GM19035 (cell line): ENCODE measurements around the gene CTDSP2.
A peak's percentile ranks its signal among the peaks of the same experiment; 100 is the strongest.
"Not testable (repeated sequence)": the region's sequence is repeated elsewhere in the genome, so short reads cannot be mapped to it uniquely, and the experiment has no call there.

Experiments used
- ATAC-seq: cut with Tn5 transposase; IDR thresholded peaks from one replicate; pipeline ENCODE4 v1.9.1; 2021; ENCODE audit not compliant: unreplicated experiment

CTDSP2 gene

DNA sequence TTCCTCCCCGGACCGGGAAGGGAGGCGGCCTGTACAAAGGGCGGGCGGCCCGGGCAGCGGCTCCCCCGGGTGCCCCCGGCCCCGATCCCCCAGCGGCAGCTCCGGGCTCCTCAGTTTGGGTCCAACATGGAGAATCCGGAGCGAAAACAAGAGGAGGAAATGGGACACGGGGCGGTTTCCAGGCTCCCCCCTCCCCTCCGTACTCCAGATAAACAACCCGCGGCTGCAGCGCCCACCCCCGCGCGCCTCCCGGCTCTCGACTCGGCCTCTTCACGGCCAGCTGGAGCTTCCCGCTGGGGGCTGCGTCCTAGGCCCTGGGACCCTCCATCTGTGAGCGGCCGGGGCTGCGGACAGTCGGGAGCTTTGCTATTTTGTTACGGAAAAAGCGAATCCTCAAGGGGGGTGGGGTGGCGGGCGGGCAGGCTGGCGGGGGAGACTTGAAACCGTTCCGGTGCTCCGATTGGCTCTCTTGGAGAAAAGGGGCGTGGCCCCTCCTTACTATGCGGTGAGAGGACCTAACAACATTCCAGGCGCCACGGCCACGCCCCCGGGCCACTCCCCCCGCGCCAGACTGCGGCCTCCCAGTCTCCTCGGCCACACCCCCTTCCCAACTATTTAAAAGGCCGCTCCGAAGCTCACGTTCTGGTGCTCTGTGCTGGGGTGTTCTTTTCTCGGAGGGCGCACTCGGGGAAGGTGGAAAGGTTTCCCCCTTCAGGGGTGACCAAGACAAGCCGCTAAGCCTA, at the start of gene CTDSP2:
CTDSP2 (minus strand) TSS at position 153 of the 743 bp plus-strand sequence. CDS start 294 bp downstream, outside the sequence.
- ATAC-seq = peak; percentile 43

- ATAC-seq = no peak
Measured at GRCh38 chr12:57896115-57896433, 49.5 kb upstream of the CTDSP2 start.

DNA sequence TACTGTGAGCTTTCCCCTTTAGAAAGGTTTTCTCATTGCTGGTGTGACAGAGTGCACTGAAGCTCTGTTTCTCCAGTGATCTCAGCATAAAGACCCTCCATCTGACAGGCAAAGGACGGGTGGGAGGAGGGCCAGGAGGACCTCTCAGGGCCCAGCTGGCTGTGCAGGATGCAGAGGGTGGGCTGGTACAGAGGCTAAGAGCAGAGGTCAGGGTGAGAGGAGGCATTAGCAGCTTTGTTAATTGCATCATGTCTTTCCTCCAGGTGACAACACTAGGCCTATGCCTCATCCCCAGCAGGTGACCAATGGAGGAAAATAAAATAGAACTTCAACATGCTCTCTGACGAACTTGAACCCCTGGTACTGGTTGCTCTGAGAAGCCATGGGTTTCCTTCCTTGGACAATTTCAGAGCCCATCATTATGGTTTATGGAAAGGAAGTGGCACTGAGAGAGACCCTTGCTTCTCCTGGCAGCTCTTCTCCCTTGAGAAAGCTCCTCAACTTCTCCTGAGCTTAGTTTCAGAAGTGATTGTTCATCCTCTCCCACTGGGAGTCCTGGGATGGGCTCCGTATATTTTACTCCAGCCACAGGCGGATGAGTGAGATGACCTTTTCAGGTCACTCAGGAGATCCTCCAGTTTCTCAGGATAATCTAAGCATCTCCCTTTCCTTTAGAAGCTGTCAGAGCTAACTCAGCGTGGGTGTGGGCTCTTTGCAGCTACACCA, 49.0 kb upstream of the CTDSP2 start:
- ATAC-seq = no peak

GRCh38 chr12:57894399-57895292, 48.1 kb upstream of the CTDSP2 start:
- ATAC-seq = no peak

DNA sequence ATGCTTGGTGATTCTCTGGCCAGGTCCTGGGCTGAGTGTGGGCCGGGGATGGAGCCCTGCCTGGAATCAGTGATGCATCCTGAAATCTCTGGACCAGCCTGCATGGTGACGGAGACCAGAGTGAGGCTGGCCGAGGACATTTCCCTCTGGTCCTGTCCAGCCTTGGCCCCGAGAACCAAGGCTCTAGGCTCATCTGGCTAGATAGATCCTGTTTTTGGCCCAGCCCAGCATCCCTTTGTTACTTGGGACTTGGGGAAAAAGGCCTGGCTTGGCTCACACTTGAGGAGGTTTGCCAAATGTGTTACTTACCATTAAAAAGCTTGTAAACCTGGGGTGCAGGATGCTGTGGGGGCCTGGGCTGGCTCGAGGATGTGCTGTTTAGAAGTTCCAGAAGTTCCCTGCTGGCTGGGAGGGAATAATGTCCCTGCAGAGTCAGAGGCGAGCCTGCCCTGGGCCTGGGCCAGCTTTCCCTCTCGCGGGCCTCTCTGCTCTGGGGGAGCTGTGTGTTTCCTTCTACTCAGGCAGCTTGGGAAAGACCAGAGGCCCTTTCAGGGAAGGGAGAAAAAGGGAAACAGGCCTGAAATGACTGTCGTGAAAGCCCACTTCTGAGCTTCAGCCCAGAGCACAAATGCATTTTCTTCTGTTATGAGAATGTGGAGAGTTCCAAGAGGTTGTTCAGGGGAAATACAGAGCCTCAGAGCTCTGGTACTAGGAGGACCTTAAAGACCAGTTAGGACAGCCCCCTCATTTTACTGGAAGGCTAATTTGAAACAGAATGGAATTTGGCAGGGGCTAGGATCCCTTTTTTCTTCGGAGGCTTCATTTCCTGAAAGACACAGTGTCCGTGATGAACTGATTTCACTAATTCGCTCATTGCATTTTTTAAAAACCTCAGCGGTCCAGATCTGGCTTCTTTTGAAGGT, 47.2 kb upstream of the CTDSP2 start:
- ATAC-seq = no peak

GRCh38 chr12:57892232-57892972, 45.9 kb upstream of the CTDSP2 start:
- ATAC-seq = no peak

DNA sequence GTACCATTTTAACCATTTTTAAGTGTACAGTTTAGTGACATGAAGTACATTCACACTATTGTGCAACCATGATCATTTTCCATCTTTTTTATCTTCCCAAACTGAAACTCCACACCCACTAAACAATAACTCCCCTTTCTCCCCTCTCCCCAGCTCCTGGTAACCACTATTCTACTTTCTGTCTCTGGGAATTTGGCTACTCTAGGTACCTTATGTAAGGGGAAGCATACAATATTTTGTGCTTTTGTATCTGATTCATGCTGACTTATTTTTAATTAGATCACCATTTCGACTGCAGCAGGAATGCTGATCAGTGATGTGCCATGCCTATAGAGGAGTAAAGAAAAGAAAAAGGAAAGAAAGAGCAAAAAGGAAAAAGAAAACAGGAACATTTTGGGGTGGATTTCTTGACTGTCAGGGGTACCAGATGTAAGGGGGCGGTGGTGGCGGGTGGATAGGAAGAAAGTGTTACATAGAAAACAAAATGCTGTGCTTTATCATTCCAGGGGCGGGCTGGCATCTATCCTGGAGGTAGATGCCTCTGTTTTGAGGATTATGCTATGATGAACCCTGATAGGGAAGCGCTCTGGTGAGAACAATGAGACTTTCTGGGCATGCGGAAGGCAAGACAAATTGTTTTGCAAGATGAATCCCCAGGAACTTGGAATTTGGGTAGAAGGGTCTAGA, 45.2 kb upstream of the CTDSP2 start:
- no peak for ATAC-seq

DNA sequence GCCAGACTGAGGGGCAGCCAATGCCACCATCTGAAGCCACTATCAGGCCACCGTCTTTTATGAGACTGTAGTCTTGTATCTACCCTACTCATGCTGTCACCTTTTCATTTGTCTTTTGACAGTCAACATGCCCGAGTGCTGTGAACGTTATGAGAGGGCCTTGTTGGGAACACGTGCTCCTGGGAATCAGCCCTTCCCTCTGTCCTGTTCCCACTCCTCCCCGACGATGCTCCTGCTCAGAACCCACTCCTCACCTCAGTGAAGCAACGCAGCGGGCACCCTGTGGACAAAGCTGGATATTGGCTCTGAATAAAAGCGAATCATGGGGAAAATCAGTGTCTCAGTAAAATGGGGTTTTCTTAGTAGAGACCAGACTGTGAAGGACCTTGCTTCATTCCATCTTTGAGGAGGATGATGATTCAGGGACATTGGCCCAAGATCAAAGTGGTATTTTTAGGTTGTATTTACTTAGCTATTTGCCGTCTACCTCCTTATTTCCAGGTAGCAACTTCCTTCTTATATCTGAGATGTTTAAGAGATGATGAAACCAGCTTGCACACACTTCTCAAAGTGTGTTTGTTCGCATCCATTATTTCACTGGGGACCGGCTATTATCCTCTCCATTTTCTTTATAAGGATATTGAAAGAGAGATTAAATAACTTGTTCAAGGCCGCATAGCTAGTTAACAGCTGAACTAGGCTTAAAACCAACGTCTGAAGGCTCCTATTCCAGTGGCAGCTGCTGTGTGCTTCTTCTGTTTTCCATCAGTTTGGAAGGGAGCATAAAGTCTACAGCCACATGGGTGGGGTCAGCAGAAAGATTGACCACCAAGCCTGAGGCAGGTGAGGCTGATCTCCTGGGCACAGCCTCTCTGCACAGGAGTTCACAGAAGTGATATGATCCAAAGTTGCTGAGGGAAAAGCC, 43.9 kb upstream of the CTDSP2 start:
- ATAC-seq = no peak

GRCh38 chr12:57889500-57889989, 43.0 kb upstream of the CTDSP2 start:
- no peak for ATAC-seq

DNA sequence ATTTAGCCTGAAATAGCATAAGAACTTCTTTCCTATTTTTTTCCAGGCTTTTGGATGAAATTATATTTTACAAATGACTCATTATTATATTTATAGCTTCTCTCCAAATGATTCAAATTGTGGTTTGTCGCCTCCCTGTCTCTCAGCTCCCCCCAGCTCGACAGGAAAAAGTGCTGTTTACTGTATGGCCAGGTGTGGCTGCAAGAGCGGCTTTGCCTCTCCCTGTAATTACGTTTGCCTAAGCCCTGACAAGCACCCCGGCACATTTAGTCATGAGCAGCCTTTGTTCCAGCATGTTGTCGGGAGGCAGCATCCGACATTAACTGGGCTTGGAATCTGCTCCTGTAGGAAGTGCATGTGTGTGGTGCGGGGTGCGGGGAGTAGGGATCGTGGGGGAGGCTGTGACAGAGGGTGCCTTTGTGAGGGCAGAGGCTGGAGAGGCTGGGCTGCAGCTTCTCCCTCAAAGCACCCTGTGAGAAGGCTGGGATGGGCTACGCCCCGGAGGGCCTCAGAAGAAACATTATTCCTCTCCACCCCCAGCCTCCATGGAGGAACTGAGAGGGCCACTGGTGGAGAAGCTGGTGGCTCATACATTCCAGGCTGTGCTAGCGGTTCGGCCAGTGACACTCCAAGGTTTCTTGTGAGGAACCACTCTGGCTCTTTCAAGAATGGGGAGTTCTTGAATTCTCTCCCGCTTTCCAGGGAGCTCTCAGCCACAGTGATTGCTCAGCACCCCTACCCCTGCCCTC, 42.1 kb upstream of the CTDSP2 start:
- no peak for ATAC-seq

GRCh38 chr12:57887631-57888408, 41.3 kb upstream of the CTDSP2 start:
- ATAC-seq = no peak

- ATAC-seq = not testable (repeated sequence)
Measured at GRCh38 chr12:57886964-57887363, 40.4 kb upstream of the CTDSP2 start.

DNA sequence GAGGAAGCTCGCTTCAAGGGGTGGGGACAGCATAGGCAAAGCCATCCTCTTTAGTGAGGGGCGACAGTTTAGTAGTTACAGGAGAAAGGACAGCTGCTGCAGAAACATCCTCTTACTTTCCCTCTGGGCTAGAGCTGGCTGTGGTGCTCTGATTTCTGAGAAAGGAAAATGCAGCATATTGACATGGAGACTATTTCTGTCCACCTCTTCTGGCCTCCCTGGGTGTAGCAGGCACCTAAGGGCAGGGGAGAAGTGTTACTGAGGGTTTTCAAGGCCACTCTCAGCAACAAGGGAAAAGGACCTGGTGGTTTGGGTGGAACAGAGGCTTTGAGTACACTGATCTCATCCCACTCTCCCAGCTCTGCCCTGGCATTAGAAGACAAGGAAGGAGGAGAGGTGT, 40.0 kb upstream of the CTDSP2 start:
- ATAC-seq = no peak

DNA sequence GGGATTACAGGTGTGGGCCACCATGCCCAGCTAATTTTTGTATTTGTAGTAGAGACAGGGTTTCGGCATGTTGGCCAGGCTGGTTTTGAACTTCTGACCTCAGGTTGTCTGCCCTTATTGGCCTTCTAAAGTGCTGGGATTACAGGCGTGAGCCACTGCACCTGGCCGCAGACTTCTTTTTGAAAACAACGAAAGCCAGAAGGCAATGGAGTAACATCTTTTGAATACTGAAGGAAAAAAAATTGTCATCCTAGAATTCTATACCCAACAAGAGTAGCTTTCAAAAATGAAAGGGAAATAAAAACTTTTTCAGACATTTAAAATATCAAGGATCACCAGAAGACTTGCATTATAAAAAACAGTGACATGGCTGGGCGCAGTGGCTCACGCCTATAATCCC, 38.7 kb upstream of the CTDSP2 start:
- no peak for ATAC-seq

DNA sequence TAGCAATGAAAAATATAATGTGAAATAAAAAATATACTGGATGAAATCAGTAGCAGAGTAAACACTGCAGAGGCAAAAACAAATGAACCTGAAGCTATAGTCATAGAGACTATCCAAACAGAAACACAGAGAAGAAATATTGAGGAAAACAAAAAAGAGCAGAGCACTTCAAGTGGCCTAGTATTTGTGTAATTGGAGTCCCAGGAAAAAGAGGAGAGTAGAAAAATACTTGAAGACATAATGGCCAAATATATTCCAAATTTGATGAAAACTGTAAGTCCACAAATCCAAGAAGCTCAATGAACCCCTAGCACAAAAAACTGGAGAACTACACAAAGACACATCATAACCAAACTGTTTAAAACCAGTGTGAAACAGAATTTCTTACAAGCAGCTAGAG, 37.2 kb upstream of the CTDSP2 start:
- no peak for ATAC-seq

- no peak for ATAC-seq
Measured at GRCh38 chr12:57883057-57883456, 36.5 kb upstream of the CTDSP2 start.

DNA sequence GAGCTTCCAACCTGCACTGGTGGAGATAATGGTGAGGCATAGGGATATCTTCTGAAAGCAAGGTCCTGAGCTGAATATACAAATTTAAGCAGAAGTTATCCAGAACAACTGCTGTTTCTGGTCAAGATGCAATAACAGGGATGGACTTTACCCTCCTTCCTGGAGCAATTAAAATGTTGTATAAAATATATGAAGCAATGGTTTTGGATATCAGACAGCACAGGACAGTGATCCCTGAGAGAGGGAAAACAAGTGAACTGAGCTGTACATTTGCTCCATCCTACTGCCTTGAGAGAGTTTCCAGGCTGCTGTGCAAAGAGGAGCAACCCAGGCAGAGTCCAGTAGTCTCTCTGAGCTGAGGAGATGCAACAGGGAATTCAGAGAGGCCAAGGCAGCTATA, 36.0 kb upstream of the CTDSP2 start:
- no peak for ATAC-seq
